Measurements from ENCODE around the gene DIAPH3. TPM values are rescaled to one million over a fixed set of nuclear protein-coding genes. Genes with fewer than 3 reads are reported as not detected.
A peak's percentile ranks its signal among the peaks of the same experiment; 100 is the strongest.

Gene DIAPH3
- polyA plus RNA-seq, 1 donor from 2014 or later: 0.37 TPM

- TF ChIP-seq MXI1 (conservative IDR thresholded peaks at IDR 0.05; ENCODE audit: poor library complexity, severe bottlenecking) (no peak), SMC3 (conservative IDR thresholded peaks at IDR 0.05; ENCODE audit: poor library complexity) (no peak), REST (IDR thresholded peaks at IDR 0.05; ENCODE audit: borderline replicate concordance) (no peak), EZH2 (IDR thresholded peaks at IDR 0.05; ENCODE audit: borderline replicate concordance, insufficient read depth, low read length, poor library complexity, severe bottlenecking) (no peak), POLR2AphosphoS5 (IDR thresholded peaks at IDR 0.05) (no peak), RAD21 (conservative IDR thresholded peaks at IDR 0.05) (no peak), TAF1 (IDR thresholded peaks at IDR 0.05; ENCODE audit: low read depth) (no peak), EP300 (conservative IDR thresholded peaks at IDR 0.05; ENCODE audit: poor library complexity, severe bottlenecking) (no peak), CTCF (IDR thresholded peaks at IDR 0.05; ENCODE audit: poor library complexity, severe bottlenecking) (no peak)
- no peak overlapping the region for H3K4me2 ChIP-seq (ENCODE audit: low read length)
- H4K20me1 ChIP-seq (ENCODE audit: insufficient read depth): no peaks in the 10 kb centered on the region
- no peak overlapping the region for H2AFZ ChIP-seq (ENCODE audit: low read depth, low read length)
- H3K4me3 ChIP-seq (ENCODE audit: low read length): no peak overlapping the region
- H3F3A ChIP-seq (ENCODE audit: insufficient read depth, low read length, poor library complexity, severe bottlenecking): no peaks in the 10 kb centered on the region
- no peaks in the 10 kb centered on the region for H3K9me2 ChIP-seq (ENCODE audit: insufficient read depth, low read length)
- H3K9me3 ChIP-seq (ENCODE audit: low read length): no peaks in the 10 kb centered on the region
- no peaks in the 10 kb centered on the region for H3K36me3 ChIP-seq (ENCODE audit: insufficient read depth, low read length)
- no peaks in the 10 kb centered on the region for H3K79me2 ChIP-seq (replicated peaks; ENCODE audit: insufficient read depth, low read length)
- no peaks in the 10 kb centered on the region for H3K27me3 ChIP-seq (ENCODE audit: insufficient read depth, low read depth, low read length)
- H3K27ac ChIP-seq (ENCODE audit: low read length): no peak overlapping the region
- H3K9ac ChIP-seq (ENCODE audit: low read length): no peak overlapping the region
These were observed 434.7 kb downstream of the DIAPH3 start for GRCh38 chr13:59728896-59729545.

- H3K36me3 ChIP-seq (ENCODE audit: insufficient read depth, low read length): no peaks in the 10 kb centered on the region
- H3K4me2 ChIP-seq (ENCODE audit: low read length): no peak overlapping the region
- TF ChIP-seq POLR2AphosphoS5 (IDR thresholded peaks at IDR 0.05): peak; percentile 84
- TF ChIP-seq SMC3 (conservative IDR thresholded peaks at IDR 0.05; ENCODE audit: poor library complexity): no peak
- peak; percentile 79 for TF ChIP-seq EP300 (conservative IDR thresholded peaks at IDR 0.05; ENCODE audit: poor library complexity, severe bottlenecking)
- no peak for TF ChIP-seq MXI1 (conservative IDR thresholded peaks at IDR 0.05; ENCODE audit: poor library complexity, severe bottlenecking)
- no peak overlapping the region for H3K9ac ChIP-seq (ENCODE audit: low read length)
- no peaks in the 10 kb centered on the region for H3F3A ChIP-seq (ENCODE audit: insufficient read depth, low read length, poor library complexity, severe bottlenecking)
- no peak overlapping the region for H3K27ac ChIP-seq (ENCODE audit: low read length)
- no peaks in the 10 kb centered on the region for H3K9me3 ChIP-seq (ENCODE audit: low read length)
- H3K27me3 ChIP-seq (ENCODE audit: insufficient read depth, low read depth, low read length): no peaks in the 10 kb centered on the region
- H3K4me3 ChIP-seq (ENCODE audit: low read length): no peak overlapping the region
- H3K79me2 ChIP-seq (replicated peaks; ENCODE audit: insufficient read depth, low read length): no peaks in the 10 kb centered on the region
- no peak overlapping the region for H2AFZ ChIP-seq (ENCODE audit: low read depth, low read length)
- no peaks in the 10 kb centered on the region for H3K9me2 ChIP-seq (ENCODE audit: insufficient read depth, low read length)
- no peaks in the 10 kb centered on the region for H4K20me1 ChIP-seq (ENCODE audit: insufficient read depth)
These were observed 441.5 kb downstream of the DIAPH3 start for GRCh38 chr13:59721926-59722910.
